CD4-positive, alpha-beta T cell treated with Interleukin-6 at 100 ng/mL for 8 hours (primary cell): Measurements from ENCODE around the gene ARHGAP26.

ENCODE experiments used
- DNase-seq: peaks from one replicate; pipeline ENCODE4 v3.0.0-alpha.2; 2020; ENCODE audit warnings: mixed read lengths, low spot score

Gene ARHGAP26

DNA sequence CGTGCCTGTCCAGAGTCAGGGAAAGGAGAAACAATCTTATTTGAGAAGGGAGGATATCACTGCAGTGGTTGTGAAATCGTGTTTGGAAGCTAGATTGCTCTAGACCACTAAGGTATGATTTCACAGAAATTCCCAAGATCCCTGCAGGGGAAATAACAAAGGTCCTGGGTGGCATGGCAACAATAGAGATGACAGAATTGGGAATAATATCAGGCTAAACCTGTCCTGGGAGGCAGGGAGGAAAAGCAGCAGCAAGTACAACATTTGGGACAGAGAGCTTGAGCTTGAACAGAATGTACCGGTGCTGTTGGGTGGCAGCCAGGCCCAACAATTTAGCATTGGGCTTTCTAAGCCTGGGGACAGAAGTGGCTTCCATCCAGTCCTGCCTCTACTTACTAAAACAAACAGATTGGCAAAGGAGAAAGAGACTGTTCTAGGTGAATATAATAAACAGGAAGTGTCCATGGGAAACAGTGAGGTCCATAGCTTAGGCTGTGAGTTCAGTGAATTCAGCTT lies 17.0 kb upstream of the ARHGAP26 start:
- no peak for DNase-seq

GRCh38 chr5:142754031-142754430 lies 16.1 kb upstream of the ARHGAP26 start:
- no peak for DNase-seq

DNA sequence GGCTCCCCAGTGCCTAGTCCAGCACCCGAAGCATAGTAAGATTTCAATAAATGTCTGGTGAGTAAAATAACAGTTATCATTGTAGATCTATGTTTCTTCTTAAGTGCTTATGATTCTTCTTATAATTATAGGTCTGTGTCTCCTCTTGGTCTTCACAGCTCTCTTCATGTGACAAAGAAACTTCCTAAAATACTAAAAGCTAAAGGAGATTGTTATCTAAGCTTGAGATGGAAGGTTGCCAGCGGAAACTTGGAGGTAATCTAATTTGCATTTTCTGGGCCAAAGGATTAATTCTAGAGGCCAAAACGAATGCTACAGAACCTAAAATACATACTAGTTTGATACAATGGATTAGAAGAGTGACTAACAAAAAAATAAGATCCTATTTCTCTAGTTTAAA lies 13.6 kb upstream of the ARHGAP26 start:
- no peak for DNase-seq

- DNase-seq: no peak
These were observed 12.6 kb upstream of the ARHGAP26 start for GRCh38 chr5:142757564-142757963.

GRCh38 chr5:142758062-142758795 lies 11.9 kb upstream of the ARHGAP26 start:
- DNase-seq: no peak

DNA sequence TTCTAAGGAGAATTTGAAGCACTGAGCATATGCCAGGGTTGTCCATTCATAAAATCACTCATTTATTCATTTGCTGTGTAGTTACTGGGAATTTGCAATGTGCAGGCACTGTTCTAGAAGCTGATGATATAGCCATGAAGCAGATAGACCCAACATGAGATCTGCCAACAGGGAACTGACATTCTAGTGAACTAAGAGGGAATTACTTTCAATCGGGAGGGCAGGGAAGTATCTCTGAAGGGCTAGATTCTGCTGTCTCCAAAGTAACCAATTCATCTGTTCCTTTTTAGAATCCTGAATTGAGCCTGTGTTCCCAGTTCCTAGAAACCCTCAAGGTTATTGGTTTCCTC lies 11.4 kb upstream of the ARHGAP26 start:
- DNase-seq: no peak

DNA sequence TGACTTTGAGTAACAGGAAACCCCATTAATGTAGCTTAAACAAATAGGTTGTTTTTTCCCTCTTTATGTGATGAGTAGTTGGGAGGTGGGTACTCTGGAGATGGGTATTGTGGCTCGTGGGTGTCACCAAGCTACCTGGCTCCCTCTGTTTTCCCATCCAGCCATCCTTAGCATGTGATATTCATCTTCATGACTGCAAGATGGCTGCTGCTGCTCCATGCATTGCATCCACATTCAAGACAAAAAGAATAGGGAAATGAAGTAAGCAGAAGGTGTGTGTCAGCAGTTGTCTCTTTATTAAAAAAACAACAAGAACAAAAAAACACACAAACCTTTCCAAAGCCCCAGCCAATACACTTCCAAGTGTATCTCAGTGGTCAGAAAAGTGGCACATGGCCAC lies 6.5 kb upstream of the ARHGAP26 start:
- DNase-seq: no peak

- DNase-seq: no peak
These were observed 3.0 kb upstream of the ARHGAP26 start for GRCh38 chr5:142767178-142767577.

- DNase-seq: no peak
These were observed 2.3 kb upstream of the ARHGAP26 start for GRCh38 chr5:142767911-142768310.

- peak; percentile 52 for DNase-seq
These were observed 855 bp upstream of the ARHGAP26 start for GRCh38 chr5:142769251-142769792.

- DNase-seq: peak; percentile 53
These were observed 753 bp downstream of the ARHGAP26 start for GRCh38 chr5:142770650-142771609.

GRCh38 chr5:142771666-142772065 lies 1.5 kb downstream of the ARHGAP26 start:
- DNase-seq: no peak

- no peak for DNase-seq
These were observed 2.5 kb downstream of the ARHGAP26 start for GRCh38 chr5:142772446-142773293.

DNA sequence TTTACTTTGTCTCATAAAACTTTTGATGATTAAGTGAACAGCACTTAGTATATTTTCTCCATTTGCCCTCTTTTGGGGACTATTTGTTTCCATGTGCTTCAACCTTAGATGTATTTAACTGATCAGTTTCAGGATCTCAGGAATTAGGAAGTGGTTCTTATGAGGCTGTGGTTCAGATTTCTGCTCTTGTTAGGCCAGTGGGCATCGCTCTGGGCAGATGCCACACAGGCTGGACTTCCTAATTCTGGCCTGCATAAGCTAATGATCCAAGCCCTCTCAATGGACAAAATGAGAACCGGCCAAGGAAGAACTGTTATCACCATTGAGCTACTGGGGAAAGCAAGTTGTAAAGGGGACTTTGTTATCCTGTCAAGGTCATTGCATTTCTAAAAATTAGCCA lies 6.9 kb downstream of the ARHGAP26 start:
- no peak for DNase-seq

- DNase-seq: no peak
These were observed 7.7 kb downstream of the ARHGAP26 start for GRCh38 chr5:142777850-142778249.

GRCh38 chr5:142779163-142779840 lies 9.1 kb downstream of the ARHGAP26 start:
- no peak for DNase-seq

GRCh38 chr5:142780871-142781270 lies 10.7 kb downstream of the ARHGAP26 start:
- no peak for DNase-seq

- DNase-seq: no peak
These were observed 12.9 kb downstream of the ARHGAP26 start for GRCh38 chr5:142782976-142783530.

GRCh38 chr5:142783601-142784341 lies 13.6 kb downstream of the ARHGAP26 start:
- DNase-seq: peak; percentile 33

GRCh38 chr5:142784401-142784955 lies 14.3 kb downstream of the ARHGAP26 start:
- DNase-seq: no peak
